Amniotic stem cell (primary cell): ENCODE results near the gene TEAD4.
A peak's percentile ranks its signal among the peaks of the same experiment; 100 is the strongest.

Source experiments
- DNase-seq: peaks from one replicate; lab custom pipeline; 2025; lab: John Stamatoyannopoulos, UW

TEAD4 gene

GRCh38 chr12:2959192-2959504 lies at the start of gene TEAD4:
TEAD4 (plus strand) TSS chr12:2959397.
- DNase-seq, result peak; percentile 40

GRCh38 chr12:2912216-2912575 lies 47.0 kb upstream of the TEAD4 start:
- no peak for DNase-seq

GRCh38 chr12:2919249-2919648 lies 39.9 kb upstream of the TEAD4 start:
- no peak for DNase-seq

DNA sequence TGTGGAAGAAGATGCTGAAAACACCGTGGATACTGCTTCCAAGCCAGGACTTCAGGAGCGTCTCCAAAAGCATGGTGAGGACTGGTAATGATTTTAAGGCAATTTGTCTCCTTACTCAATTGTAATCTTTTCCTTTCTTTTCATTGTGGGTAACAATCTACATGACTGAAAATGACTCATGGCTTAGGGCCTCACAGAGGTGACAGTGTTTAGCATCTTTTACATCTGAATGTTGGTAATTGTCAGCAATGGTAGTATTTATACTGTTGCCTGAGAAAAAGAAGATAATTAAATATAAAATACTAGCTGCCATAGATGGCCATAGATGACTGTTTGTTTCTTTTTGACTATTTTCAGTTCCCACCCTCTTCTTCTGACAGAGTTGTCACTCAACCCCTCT lies 36.9 kb upstream of the TEAD4 start:
- no peak for DNase-seq

DNA sequence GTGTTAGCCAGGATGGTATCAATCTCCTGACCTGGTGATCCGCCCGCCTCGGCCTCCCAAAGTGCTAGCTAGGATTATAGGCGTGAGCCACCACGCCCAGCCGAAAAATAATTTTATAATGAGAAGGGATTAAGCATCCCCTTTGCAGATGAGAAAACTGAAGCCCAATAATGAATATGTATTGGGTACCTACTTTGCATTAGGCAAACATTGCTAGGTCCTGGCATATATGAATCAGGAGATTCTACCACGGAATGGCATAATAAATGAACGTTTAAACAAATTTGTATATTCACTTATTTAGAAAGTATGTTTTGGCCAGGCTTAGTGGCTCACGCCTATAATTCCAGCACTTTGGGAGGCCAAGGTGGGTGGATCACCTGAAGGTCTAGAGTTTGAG lies 36.1 kb upstream of the TEAD4 start:
- no peak for DNase-seq

GRCh38 chr12:2924019-2924418 lies 35.2 kb upstream of the TEAD4 start:
- DNase-seq, result no peak

GRCh38 chr12:2925322-2925995 lies 33.7 kb upstream of the TEAD4 start:
- DNase-seq, result no peak

- no peak for DNase-seq
Observed at GRCh38 chr12:2930865-2931264, 28.3 kb upstream of the TEAD4 start.

DNA sequence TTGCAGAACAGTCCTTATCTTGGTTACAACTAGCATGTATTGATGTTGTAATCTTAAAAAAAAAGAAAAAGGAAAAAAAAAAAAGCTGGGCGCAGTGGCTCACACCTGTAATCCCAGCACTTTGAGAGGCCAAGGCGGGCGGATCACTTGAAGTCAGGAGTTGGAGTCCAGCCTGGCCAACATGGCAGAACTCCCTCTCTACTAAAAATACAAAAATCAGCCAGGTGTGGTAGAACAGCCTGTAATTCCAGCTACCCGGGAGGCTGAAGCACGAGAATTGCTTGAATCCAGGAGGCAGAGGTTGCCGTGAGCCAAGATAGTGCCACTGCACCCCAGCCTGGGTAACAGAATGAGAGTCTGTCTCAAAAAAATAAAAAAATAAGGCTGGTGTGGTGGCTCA lies 25.6 kb upstream of the TEAD4 start:
- DNase-seq, result no peak

- DNase-seq, result no peak
Observed at GRCh38 chr12:2934371-2934770, 24.8 kb upstream of the TEAD4 start.

GRCh38 chr12:2936301-2936700 lies 22.9 kb upstream of the TEAD4 start:
- no peak for DNase-seq

DNA sequence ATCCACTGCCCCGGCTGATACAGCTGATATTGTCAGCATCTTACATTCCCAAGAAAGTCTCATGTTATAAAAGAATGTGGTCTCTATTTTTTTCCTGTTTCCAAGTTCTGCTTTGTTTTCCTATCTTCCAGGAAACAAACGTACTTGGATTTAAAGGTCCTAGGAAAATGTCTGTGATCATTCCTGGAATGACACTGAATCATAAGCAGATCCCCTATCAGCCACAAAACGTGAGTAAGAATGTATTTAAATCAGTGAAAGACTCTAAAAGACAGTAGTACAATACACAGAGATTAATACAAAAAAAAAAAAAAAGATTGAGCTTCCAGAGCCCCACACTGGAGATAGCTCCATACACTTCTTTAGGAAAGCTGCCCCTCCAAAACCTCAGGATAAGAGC lies 21.7 kb upstream of the TEAD4 start:
- DNase-seq, result no peak

- DNase-seq, result no peak
Observed at GRCh38 chr12:2939191-2939590, 20.0 kb upstream of the TEAD4 start.

GRCh38 chr12:2940564-2940963 lies 18.6 kb upstream of the TEAD4 start:
- no peak for DNase-seq

- no peak for DNase-seq
Observed at GRCh38 chr12:2941524-2941923, 17.7 kb upstream of the TEAD4 start.

DNA sequence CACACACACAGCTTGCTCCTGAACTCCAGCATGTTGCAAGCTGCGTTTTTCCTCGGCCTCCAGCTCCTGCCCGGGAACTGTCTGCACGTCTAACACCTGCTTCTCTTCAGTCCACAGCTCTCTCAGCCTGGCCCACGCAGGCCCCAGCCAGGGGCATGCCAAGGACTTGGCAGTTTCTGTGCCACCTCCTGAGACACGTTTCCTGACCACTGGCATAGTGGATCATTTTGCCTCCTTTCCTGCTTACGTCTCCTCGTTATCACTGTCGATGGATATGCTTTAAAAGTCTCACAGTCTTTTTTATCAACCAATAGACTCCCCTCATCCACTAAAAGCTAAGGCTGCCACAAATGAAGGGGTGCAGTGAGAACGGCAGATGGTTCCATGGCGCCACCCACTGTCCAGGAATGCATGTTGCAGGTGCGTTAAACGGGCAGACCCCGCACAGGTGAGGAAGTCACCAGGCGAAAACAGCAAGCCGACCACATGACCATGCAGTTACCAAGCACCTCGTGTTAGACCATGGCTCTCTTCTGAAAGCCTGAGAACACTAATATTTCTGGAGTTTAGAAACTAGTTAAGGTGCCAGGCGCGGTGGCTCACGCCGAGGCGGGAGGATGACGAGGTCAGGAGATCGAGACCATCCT lies 14.7 kb upstream of the TEAD4 start:
- DNase-seq, result no peak

DNA sequence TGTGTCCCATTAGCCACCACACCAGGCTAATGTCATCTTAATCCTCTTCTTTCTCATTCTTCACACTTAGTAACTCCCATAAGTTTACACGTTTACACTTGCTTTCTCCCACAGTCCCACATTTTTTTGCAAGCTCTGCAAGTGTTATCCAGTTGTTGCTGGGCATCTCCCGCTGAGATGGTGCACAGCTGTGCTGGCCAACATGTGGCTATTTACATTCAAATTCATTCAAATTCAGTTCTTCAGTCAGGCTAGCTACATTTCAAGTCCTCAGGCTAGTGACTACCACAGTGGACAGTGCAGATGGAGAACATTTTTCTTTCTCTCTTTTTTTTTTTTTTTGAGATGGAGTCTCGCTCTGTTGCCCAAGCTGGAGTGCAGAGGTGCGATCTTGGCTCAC lies 9.8 kb upstream of the TEAD4 start:
- no peak for DNase-seq

DNA sequence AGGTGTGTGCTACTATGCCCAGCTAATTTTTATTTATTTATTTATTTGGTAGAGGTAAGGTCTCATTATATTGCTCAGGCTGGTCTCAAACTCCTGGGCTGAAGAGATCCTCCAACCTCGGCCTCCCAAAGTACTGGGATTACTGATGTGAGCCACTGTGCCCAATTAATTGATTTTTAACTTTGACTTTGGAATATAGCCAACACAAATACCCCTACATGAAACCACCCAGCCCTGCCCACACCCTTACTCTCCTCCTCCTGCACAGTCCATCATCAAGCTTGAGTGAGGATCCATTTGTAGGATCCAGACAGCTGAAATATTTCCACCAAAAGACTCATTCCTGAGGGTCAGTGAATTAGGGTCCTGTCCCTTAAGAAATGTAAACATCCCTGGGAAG lies 3.3 kb upstream of the TEAD4 start:
- no peak for DNase-seq

DNA sequence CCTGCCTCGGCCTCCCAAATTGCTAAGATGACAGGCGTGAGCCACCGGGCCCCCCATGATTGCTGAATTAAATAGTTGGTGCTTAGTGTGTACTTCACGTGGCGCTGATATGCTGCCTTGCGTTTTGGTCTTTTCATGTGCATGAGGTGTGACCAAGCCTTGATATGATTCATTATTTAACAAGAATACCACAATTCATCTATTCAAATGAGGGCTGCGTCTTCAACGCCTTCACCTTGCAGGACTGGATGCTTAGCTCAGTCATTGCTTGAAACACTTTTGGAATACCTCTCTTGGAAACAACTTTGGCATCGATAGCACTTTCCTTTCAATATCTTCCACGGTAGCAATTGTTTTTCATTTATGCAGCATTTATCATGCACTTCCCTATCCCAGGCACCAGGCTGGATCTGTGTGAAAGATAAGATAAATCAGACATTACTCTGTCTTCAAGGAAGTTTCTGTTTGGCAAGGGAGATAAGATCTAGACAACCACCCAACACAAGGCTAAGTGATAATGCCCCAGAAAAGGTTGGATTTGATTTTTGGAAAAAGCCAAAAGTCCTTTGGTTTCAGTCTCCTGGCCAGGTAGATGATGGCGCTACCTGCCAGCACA lies 1.3 kb upstream of the TEAD4 start:
- DNase-seq, result no peak

DNA sequence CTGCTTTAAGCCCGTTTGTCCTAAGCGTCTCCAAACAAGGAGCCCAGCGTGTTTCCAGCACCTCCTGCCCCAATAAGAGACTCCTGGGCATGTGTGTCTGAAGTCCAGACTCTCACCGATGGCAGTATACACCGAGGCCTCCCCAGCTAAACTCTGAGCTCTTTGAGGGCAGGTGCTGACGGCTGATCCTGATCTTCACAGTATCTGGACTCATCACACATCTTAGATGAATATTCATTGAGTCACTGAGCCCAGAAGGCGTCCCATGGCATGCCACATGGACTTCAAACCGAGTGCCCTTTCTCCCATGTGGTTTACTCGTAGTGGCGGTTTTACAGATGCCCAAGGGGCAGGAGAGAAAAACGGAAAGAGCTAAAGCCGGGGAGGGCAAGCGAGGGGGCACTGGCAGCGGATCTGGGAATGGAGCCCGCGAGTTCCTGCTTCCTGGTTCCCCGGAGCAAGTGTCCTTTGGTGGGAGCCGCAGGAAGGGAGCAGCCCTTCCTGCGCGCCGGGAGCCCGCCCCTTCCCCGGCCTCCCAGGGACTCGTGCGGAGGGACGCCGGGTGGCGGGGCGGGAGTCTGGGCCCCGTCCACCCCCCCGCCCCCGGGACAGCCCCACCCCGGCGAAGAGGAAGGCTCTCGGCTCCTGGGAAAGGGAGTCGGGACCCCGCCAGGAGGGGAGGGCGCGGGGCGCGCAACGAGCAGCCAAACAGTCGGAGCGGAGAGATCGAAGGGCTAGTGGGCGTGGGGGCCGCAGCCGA lies 585 bp upstream of the TEAD4 start:
- DNase-seq, result peak; percentile 55

- DNase-seq, result peak; percentile 56
Observed at GRCh38 chr12:2959505-2960389, 550 bp downstream of the TEAD4 start.

GRCh38 chr12:2960390-2960956 lies 1.3 kb downstream of the TEAD4 start:
- DNase-seq, result peak; percentile 24
